Progenitor cell of endocrine pancreas (in vitro differentiated cells): ENCODE measurements around the gene SLC16A12. TPM values are rescaled to one million over a fixed set of nuclear protein-coding genes. Genes with fewer than 3 reads are reported as not detected.
A peak's percentile ranks its signal among the peaks of the same experiment; 100 is the strongest.

Experiments
- DNase-seq: peaks from one replicate; pipeline ENCODE4 v3.0.0; 2021; ENCODE audit warnings: low spot score; ENCODE audit not compliant: unreplicated experiment
- H3K27ac Mint-ChIP-seq: 2 replicates; pipeline ENCODE4 v1.8.0; 2021; ENCODE audit warnings: mild to moderate bottlenecking, moderate library complexity, mixed read lengths
- H3K27me3 Mint-ChIP-seq: 2 replicates; pipeline ENCODE4 v1.8.0; 2021; ENCODE audit warnings: mixed read lengths
- H3K36me3 Mint-ChIP-seq: 2 replicates; pipeline ENCODE4 v1.8.0; 2022; ENCODE audit warnings: mixed read lengths; ENCODE audit not compliant: insufficient read depth
- H3K4me1 Mint-ChIP-seq: 2 replicates; pipeline ENCODE4 v1.8.0; 2021; ENCODE audit warnings: low read depth, mixed read lengths
- H3K4me3 Mint-ChIP-seq: 2 replicates; pipeline ENCODE4 v1.8.0; 2021; ENCODE audit warnings: low read depth, mild to moderate bottlenecking, moderate library complexity, mixed read lengths
- H3K9me3 Mint-ChIP-seq: 2 replicates; pipeline ENCODE4 v1.8.0; 2021; ENCODE audit warnings: low read depth, mixed read lengths
- total RNA-seq: library from RNA; stranded (reverse); gene quantifications from 2 replicates; pipeline ENCODE4 v1.2.1, GENCODE V29; 2021
- TF ChIP-seq, protein P1 (sequence below): fragments of 200-600 bp; sonication (generic); IDR thresholded peaks from one replicate; pipeline ENCODE4 v1.5.0; 2021; ENCODE audit warnings: antibody characterized with exemption, mild to moderate bottlenecking; ENCODE audit not compliant: unreplicated experiment

The SLC16A12 gene
- total RNA-seq, 1 donor from 2014 or later = 16.1 TPM

DNA sequence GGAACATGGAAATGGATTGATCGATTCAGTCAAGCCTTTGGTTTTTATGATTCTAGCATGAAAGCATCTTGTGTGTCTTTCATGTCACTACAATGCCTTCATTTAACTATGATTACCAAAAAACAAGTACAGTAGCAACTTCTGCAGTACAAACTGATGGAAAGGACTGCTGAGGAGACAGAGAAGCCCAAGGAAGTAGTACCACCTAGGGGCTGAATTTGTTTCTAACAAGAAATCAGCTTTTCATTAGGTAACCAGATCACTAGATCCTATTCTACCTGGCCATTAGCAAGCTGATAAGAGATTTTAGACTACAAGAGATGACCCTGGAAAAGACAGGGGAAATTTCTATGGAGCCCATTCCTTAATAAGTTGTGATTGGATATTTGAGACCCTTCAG, 146.1 kb downstream of the SLC16A12 start:
- H3K36me3 Mint-ChIP-seq = no peaks in the 10 kb centered on the region
- peaks cover 6% of the 10 kb centered on the region for H3K4me1 Mint-ChIP-seq
- H3K27me3 Mint-ChIP-seq = no peaks in the 10 kb centered on the region
- no peak for DNase-seq
- no peaks in the 10 kb centered on the region for H3K9me3 Mint-ChIP-seq
- TF ChIP-seq, protein P1, sequence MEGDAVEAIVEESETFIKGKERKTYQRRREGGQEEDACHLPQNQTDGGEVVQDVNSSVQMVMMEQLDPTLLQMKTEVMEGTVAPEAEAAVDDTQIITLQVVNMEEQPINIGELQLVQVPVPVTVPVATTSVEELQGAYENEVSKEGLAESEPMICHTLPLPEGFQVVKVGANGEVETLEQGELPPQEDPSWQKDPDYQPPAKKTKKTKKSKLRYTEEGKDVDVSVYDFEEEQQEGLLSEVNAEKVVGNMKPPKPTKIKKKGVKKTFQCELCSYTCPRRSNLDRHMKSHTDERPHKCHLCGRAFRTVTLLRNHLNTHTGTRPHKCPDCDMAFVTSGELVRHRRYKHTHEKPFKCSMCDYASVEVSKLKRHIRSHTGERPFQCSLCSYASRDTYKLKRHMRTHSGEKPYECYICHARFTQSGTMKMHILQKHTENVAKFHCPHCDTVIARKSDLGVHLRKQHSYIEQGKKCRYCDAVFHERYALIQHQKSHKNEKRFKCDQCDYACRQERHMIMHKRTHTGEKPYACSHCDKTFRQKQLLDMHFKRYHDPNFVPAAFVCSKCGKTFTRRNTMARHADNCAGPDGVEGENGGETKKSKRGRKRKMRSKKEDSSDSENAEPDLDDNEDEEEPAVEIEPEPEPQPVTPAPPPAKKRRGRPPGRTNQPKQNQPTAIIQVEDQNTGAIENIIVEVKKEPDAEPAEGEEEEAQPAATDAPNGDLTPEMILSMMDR = peak; percentile 41
- H3K4me3 Mint-ChIP-seq = no peak overlapping the region
- H3K27ac Mint-ChIP-seq = no peak overlapping the region

- Mint-ChIP-seq H3K36me3 (no peaks in the 10 kb centered on the region), H3K9me3 (no peaks in the 10 kb centered on the region), H3K4me1 (peaks cover 6% of the 10 kb centered on the region), H3K4me3 (no peak overlapping the region), H3K27ac (no peak overlapping the region), H3K27me3 (no peaks in the 10 kb centered on the region)
- TF ChIP-seq, protein P1 = no peak
- DNase-seq = no peak
Measured at GRCh38 chr10:89388806-89389205, 146.6 kb downstream of the SLC16A12 start.

GRCh38 chr10:89384474-89385340, 150.7 kb downstream of the SLC16A12 start:
- H3K36me3 Mint-ChIP-seq = no peaks in the 10 kb centered on the region
- no peak overlapping the region for H3K4me3 Mint-ChIP-seq
- peaks cover 6% of the 10 kb centered on the region for H3K4me1 Mint-ChIP-seq
- peaks cover 7% of the 10 kb centered on the region for H3K27me3 Mint-ChIP-seq
- TF ChIP-seq, protein P1 = no peak
- no peak overlapping the region for H3K27ac Mint-ChIP-seq
- no peaks in the 10 kb centered on the region for H3K9me3 Mint-ChIP-seq
- no peak for DNase-seq

- Mint-ChIP-seq H3K9me3 (no peaks in the 10 kb centered on the region), H3K4me3 (no peak overlapping the region), H3K4me1 (peaks cover 6% of the 10 kb centered on the region), H3K27me3 (peaks cover 7% of the 10 kb centered on the region), H3K36me3 (no peaks in the 10 kb centered on the region), H3K27ac (no peak overlapping the region)
- TF ChIP-seq, protein P1 = no peak
- DNase-seq = no peak
Measured at GRCh38 chr10:89382757-89383156, 152.6 kb downstream of the SLC16A12 start.

Other genes with a start within 250 kb of the SLC16A12 start
- gene IFIT2, start 233.5 kb downstream of the SLC16A12 start, total RNA-seq = not detected in 2 replicates
- gene IFIT3, start 207.6 kb downstream of the SLC16A12 start, total RNA-seq = 0.16 TPM in 1 of 2 replicates, not detected in the other
- not detected in 2 replicates for gene IFIT1B, start 157.5 kb downstream of the SLC16A12 start, total RNA-seq
- 0.20 and 0.34 TPM in 2 replicates for gene IFIT1, start 143.0 kb downstream of the SLC16A12 start, total RNA-seq
- 6.0 and 6.2 TPM in 2 replicates for gene IFIT5, start 121.0 kb downstream of the SLC16A12 start, total RNA-seq
- 34.5 and 38.0 TPM in 2 replicates for gene PANK1, start 109.6 kb upstream of the SLC16A12 start, total RNA-seq
- gene KIF20B, start 166.0 kb upstream of the SLC16A12 start, total RNA-seq = 24.2 and 27.0 TPM in 2 replicates